GM12875 (cell line): ENCODE data around the gene FAN1.

Experiments
- H3K4me3 ChIP-seq: one replicate; pipeline ENCODE4 v1.5.1; 2011; ENCODE audit warnings: low read depth, low read length, control low read depth
- CTCF ChIP-seq: IDR thresholded peaks from 2 replicates; pipeline ENCODE4 v1.5.1; 2011; ENCODE audit warnings: low read depth, mild to moderate bottlenecking, control low read depth, inconsistent platforms, low read length, moderate library complexity, borderline replicate concordance; ENCODE audit not compliant: insufficient read depth

FAN1 gene

GRCh38 chr15:30930422-30930821 is 26.7 kb downstream of the FAN1 start:
- no peak for TF ChIP-seq CTCF
- H3K4me3 ChIP-seq, result no peak overlapping the region

- no peak for TF ChIP-seq CTCF
- no peak overlapping the region for H3K4me3 ChIP-seq
Measured at GRCh38 chr15:30933293-30933692, 29.6 kb downstream of the FAN1 start.

- H3K4me3 ChIP-seq, result no peak overlapping the region
- no peak for TF ChIP-seq CTCF
Measured at GRCh38 chr15:30939161-30939560, 35.4 kb downstream of the FAN1 start.

- no peak overlapping the region for H3K4me3 ChIP-seq
- TF ChIP-seq CTCF, result no peak
Measured at GRCh38 chr15:30940359-30940758, 36.6 kb downstream of the FAN1 start.

GRCh38 chr15:30941520-30941919 is 37.8 kb downstream of the FAN1 start:
- TF ChIP-seq CTCF, result no peak

GRCh38 chr15:30943654-30944335 is 40.1 kb downstream of the FAN1 start:
- no peak for TF ChIP-seq CTCF
- H3K4me3 ChIP-seq, result no peak overlapping the region

More at GRCh38 chr15:30941520-30941919, 37.8 kb downstream of the FAN1 start:
- H3K4me3 ChIP-seq, result no peak overlapping the region

- H3K4me3 ChIP-seq, result no peak overlapping the region
- TF ChIP-seq CTCF, result no peak
Measured at GRCh38 chr15:30953183-30953582, 49.5 kb downstream of the FAN1 start.
